ENCODE measurements around the gene RABEP1. TPM values are rescaled to one million over a fixed set of nuclear protein-coding genes. Genes with fewer than 3 reads are reported as not detected.
"Not testable (repeated sequence)": the region's sequence is repeated elsewhere in the genome, so short reads cannot be mapped to it uniquely, and the experiment has no call there.

The RABEP1 gene
- polyA plus RNA-seq, 4 donors = 51.8 to 70.8 (median 61.8) TPM

GRCh38 chr17:5418858-5419355 lies 136.8 kb downstream of the RABEP1 start:
- DNase-seq (ENCODE audit: low read depth in 4 of 4, low spot score in 2 of 4) = peak; percentile 41 to 56 (median 48)

- DNase-seq (ENCODE audit: low read depth in 4 of 4, low spot score in 2 of 4) = peak; percentile 93 to 99 (median 98)
These were observed 137.4 kb downstream of the RABEP1 start, which contains the start of gene NUP88 for GRCh38 chr17:5419356-5419958. TSS of gene NUP88 (minus strand) at chr17:5419662. CDS start at chr17:5419650, 12 bp downstream.

DNA sequence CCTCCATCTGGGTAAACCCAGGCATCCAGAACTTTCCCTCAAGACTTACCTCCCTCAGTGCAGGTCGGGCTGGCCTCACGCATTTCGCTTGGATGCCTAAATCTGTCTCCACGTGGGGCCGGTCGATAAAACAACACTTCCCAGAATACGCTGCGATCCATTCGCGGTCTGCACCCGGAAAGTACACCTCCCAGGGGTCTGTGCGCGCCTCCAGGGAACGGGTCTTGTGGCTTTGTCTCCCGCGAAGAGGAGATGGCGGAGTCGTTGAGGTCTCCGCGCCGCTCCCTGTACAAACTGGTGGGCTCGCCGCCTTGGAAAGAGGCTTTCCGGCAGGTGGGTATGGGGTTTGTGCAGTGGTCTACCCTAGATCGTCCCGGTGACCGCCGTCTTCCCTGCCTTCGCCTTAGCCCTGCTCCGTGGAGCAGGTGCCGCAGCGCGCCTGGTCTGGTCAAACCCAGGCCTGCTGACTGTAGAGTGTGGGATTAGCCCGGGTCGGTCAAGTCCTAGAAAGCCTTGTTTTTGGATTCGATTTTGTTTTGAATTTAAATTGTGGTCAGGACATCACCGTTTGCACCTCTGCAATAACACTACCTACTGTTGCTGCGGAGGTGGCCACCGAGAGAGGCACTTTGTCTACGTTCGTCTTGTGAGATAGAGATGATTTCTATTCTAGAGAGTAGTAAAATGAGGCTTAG lies 138.0 kb downstream of the RABEP1 start, which contains the start of gene RPAIN:
TSS of gene RPAIN (plus strand) at position 224 of the 695 bp plus-strand sequence. CDS start at position 253, 29 bp downstream.
- peak in 2 of 4 donors; percentile 30 to 89 for DNase-seq (ENCODE audit: low read depth in 4 of 4, low spot score in 2 of 4)

DNA sequence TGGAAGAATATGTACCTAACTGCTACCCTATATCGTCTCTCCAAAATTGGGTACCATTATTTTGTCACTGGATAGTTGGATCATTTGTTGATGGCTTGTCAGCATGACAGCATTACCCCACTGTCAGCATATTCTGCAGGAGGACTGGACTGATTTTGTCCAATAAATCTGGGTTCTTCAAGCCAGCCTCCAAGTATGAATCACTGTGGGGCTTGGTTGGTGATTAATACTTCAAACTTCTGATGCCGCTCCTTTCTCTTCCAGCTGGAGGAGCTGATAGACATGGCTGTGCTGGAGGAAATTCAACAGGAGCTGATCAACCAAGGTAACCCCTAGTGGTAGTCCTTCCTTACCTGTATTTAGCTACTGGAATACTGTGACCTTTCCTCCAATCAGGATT lies 140.4 kb downstream of the RABEP1 start:
- DNase-seq (ENCODE audit: low read depth in 4 of 4, low spot score in 2 of 4) = no peak

GRCh38 chr17:5424909-5425308 lies 142.8 kb downstream of the RABEP1 start:
- no peak for DNase-seq (ENCODE audit: low read depth in 4 of 4, low spot score in 2 of 4)

DNA sequence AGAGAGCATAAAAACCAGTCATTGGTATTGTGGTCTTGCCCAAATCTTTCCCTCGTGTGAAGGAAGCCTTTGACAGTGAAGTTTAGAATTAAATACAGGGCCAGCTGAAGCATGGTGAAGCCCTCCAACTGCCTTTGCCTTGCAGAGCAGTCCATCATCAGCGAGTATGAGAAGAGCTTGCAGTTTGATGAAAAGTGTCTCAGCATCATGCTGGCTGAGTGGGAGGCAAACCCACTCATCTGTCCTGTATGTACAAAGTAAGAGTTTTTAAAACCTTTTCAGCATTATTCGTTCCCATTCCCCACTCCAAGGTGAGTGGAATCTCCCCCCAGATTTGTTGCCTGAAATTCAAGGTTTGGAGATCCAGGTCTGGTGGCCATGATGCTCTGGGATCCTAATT lies 143.7 kb downstream of the RABEP1 start:
- DNase-seq (ENCODE audit: low read depth in 4 of 4, low spot score in 2 of 4) = no peak

DNA sequence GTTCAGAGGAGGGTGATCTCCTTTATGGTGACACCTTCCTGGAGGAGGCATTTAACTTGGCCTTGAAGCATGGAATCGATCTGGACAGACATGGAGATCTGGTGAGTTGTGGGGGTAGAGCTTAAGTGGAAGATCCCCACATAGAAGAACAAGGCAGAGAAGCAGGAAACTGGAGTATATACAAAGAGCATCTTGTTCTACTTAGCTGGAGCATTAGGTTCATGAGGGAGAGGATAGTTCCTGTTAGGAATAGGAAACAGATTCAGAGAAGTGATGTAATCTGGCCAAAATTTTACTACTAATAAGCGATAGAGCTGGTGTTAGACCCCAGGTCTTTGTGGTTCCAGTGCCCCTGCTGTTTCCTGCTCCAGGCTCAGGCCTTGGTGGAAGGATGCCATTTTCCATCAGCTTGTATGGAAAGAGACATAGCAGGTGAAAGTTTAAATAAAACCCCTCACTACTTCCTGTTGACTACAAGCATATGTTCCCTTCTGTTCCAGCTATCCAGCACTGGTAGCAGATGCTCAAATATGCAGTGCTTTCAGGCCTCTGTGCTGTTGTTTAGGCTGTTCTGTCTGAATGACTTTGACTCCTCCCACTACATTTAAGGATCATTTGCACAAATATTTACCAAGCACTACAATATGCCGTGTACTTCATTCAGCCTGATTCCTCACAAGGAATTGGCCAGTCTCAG lies 147.3 kb downstream of the RABEP1 start:
- DNase-seq (ENCODE audit: low read depth in 4 of 4, low spot score in 2 of 4) = no peak

- no peak for DNase-seq (ENCODE audit: low read depth in 4 of 4, low spot score in 2 of 4)
These were observed 148.4 kb downstream of the RABEP1 start for GRCh38 chr17:5430413-5430999.

- DNase-seq (ENCODE audit: low read depth in 4 of 4, low spot score in 2 of 4) = not testable (repeated sequence)
These were observed 149.2 kb downstream of the RABEP1 start for GRCh38 chr17:5431234-5431633.

DNA sequence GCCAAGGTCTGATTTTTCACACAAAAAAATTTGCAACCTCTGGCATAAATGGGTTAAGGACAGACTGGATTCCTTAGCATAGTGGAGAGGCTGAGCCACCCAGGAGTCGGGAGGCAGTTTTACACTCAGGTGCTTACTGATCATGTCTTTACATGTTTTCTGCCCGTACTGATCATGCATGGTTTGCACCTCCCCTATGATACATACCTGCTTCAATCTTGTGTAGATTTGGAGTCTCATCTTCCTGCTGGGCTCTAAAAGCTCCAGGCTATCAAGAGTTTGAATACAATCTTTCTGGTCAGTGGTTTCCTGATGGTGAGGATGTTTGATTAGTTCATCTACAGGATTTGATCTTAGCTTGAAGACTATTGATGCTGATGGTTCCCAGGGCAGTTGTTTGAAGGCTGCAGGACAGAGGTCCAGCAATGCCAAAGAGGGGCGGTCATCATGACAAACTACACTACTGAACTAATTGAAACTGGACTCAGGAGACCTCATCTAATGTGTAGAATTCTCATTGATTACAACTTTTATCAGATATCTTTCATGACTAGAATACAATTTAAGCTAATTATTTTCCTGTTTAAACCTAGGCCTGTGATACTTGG lies 150.0 kb downstream of the RABEP1 start:
- no peak for DNase-seq (ENCODE audit: low read depth in 4 of 4, low spot score in 2 of 4)

GRCh38 chr17:5434984-5435383 lies 152.9 kb downstream of the RABEP1 start:
- DNase-seq (ENCODE audit: low read depth in 4 of 4, low spot score in 2 of 4) = no peak

Other genes starting within 250 kb of the RABEP1 start
- gene SLC52A1, start 246.9 kb upstream of the RABEP1 start, polyA plus RNA-seq (ENCODE audit: insufficient read length in 4 of 4) = under 1 TPM; 0.21 to 0.51 (median 0.36) TPM
- 10 to 100 TPM; 11.9 to 15.7 (median 14.4) TPM for gene ZFP3, start 203.8 kb upstream of the RABEP1 start, polyA plus RNA-seq (ENCODE audit: insufficient read length in 4 of 4)
- 10 to 100 TPM; 19.1 to 53.1 (median 21.7) TPM for gene ZNF232, start 170.4 kb upstream of the RABEP1 start, polyA plus RNA-seq (ENCODE audit: insufficient read length in 4 of 4)
- 10 to 100 TPM in 1 of 4 donors, 1 to 10 TPM in 3; 2.2 to 20.1 (median 3.6) TPM for gene USP6, start 166.3 kb upstream of the RABEP1 start, polyA plus RNA-seq (ENCODE audit: insufficient read length in 4 of 4)
- 10 to 100 TPM; 16.6 to 28.9 (median 22.7) TPM for gene ZNF594, start 90.4 kb upstream of the RABEP1 start, polyA plus RNA-seq (ENCODE audit: insufficient read length in 4 of 4)
- gene SCIMP, start 47.4 kb upstream of the RABEP1 start, polyA plus RNA-seq (ENCODE audit: insufficient read length in 4 of 4) = 1 to 10 TPM; 1.2 to 2.4 (median 1.7) TPM
- gene NUP88, start 137.4 kb downstream of the RABEP1 start, polyA plus RNA-seq (ENCODE audit: insufficient read length in 4 of 4) = 10 to 100 TPM; 70.9 to 84.6 (median 77.5) TPM
- 10 to 100 TPM; 56.7 to 93.5 (median 73.5) TPM for gene RPAIN, start 137.9 kb downstream of the RABEP1 start, polyA plus RNA-seq (ENCODE audit: insufficient read length in 4 of 4)
- 100 to 1,000 TPM; 142 to 175 (median 153) TPM for gene C1QBP, start 156.9 kb downstream of the RABEP1 start, polyA plus RNA-seq (ENCODE audit: insufficient read length in 4 of 4)
- 10 to 100 TPM; 15.5 to 22.1 (median 19.8) TPM for gene DHX33, start 186.7 kb downstream of the RABEP1 start, polyA plus RNA-seq (ENCODE audit: insufficient read length in 4 of 4)
- gene DERL2, start 203.9 kb downstream of the RABEP1 start, polyA plus RNA-seq (ENCODE audit: insufficient read length in 4 of 4) = 10 to 100 TPM; 78.4 to 88.6 (median 80.1) TPM
- gene MIS12, start 204.3 kb downstream of the RABEP1 start, polyA plus RNA-seq (ENCODE audit: insufficient read length in 4 of 4) = 10 to 100 TPM; 33.9 to 48.6 (median 36.4) TPM

Measured in left renal cortex interstitium (tissue), 4 donors.